ENCODE measurements around the gene TERC.
"Not testable (repeated sequence)": the region's sequence is repeated elsewhere in the genome, so short reads cannot be mapped to it uniquely, and the experiment has no call there.

The TERC gene

DNA sequence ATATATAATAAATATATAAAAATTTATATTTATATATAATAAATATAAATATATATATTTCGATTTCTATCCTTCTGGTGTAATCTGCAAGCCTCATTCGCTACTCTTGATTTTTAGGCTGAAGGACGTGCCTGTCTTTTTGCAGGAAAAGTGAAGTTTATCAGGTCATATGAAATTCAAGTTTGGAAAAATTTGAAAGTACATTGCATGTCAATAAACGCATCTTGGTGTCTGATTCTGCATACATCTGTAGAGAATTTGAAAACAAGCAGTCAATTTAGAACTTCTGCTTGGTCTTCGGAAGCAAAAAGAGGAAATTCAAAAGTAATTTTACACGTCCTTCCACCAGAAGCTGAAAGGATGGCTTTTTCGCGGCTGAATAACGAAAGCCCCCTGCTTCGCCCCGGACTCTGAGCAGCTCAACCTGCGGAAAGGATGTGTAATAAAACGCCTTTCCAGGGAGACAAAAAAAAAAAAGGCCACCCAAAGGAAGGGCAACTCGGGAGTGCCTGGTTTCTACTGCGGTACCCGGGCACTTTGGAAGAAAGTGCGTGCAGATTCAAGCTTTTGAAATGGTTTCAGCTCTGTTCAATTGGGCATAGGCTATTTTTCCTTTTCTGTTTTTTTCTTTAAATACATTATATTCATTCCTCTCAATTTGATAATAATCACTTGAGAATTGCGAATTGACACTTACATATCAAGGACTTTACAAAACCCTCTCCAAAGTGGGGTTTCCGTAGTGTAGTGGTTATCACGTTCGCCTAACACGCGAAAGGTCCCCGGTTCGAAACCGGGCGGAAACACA lies 6.8 kb upstream of the TERC start:
- DNase-seq (ENCODE audit: low read depth in 2 of 2), result peak; percentile 16 to 34

DNA sequence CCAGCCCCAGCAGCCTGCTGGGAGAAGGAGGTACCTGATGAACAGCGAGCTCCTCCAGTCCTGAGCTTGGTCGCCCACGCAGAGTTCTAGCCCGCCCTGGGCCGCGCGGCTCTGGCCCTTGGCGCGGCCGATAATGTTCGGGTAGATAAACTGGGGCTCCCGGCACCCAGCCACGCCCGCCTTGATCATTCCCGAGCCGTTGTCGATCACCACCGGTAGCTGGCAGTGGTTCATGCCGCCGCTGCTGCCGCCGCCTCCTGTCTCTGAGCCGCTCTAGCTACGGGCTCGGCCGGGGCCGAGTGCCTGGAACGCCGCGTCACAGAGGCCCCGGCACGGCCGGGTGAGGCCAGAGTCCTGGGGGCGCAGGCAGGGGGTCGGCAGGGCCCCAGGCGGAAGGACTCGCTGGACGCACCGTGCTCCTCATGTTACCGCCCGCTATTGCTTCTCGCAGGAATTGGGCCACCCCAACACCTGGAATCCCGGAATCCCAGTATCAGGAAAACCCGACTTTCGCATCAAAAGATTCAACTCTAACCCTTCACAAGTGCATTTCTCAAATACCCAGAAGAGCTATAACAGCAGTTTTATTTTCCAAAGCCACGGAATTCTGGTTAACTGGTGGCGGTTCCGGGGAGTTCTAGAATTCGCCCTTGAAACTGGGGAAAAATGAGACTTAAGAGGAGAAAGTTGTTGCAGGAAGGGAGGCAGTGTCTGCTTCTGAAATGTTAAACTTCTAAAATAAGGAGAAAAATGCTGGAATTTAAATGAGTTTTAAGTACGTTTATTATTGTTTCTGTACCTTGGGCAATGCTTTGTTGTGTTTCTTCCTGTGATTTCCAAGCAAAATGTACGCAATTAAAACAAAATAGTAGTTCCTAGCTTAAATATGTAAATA lies 4.7 kb upstream of the TERC start, which contains the start of gene ACTRT3:
Gene ACTRT3 (minus strand): TSS at position 275 of the 895 bp plus-strand sequence. CDS start 41 bp downstream, at position 234.
- DNase-seq (ENCODE audit: low read depth in 2 of 2), result peak; percentile 22 to 57

DNA sequence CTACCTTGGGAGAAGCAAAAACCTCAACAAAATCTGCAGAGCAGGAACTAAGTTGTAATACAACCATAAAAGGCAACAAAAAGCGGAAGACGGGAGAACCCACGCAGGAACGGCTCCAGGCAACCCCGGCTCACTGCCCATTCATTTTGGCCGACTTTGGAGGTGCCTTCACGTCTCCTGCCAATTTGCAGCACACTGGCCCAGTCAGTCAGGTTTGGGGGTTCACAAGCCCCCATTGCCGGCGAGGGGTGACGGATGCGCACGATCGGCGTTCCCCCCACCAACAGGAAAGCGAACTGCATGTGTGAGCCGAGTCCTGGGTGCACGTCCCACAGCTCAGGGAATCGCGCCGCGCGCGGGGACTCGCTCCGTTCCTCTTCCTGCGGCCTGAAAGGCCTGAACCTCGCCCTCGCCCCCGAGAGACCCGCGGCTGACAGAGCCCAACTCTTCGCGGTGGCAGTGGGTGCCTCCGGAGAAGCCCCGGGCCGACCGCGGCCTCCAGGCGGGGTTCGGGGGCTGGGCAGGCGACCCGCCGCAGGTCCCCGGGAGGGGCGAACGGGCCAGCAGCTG lies 463 bp downstream of the TERC start:
- DNase-seq (ENCODE audit: low read depth in 2 of 2), result peak; percentile 36 to 49

- no peak for DNase-seq (ENCODE audit: low read depth in 2 of 2)
Measured at GRCh38 chr3:169760479-169760878, 4.4 kb downstream of the TERC start.

GRCh38 chr3:169759256-169759655 lies 5.6 kb downstream of the TERC start:
- DNase-seq (ENCODE audit: low read depth in 2 of 2), result no peak

DNA sequence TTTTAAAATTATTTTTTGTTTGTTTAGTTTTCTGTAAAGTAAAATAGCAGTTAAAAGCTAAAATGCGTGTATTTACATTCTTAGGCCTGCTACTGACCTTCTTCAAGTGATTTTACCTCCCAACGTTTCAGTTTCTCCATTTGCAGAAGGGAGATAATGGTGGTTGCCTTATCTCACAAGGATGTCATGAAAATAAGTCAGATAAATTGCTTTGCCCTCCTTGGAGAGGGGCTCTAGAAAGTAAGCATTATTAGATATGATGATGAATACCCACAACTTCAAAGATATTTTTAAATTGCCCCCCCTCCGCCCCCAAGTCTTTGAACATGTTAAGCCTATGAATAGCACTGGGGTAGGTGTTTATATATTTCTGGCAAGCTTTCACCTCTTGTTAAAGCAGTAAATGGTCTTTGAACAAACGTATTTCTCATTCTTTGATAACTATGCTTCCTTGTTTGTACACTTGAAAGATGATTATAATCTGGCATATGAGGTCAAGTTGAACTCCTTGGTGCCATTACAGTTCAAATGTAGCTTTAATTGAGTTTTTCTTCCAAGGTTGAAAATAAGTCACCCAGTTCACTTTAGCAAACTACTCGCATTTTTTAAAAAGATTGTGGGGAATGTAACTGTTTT lies 6.4 kb downstream of the TERC start:
- no peak for DNase-seq (ENCODE audit: low read depth in 2 of 2)

- no peak for DNase-seq (ENCODE audit: low read depth in 2 of 2)
Measured at GRCh38 chr3:169755488-169755887, 9.4 kb downstream of the TERC start.

- DNase-seq (ENCODE audit: low read depth in 2 of 2), result no peak
Measured at GRCh38 chr3:169754711-169755110, 10.1 kb downstream of the TERC start.

DNA sequence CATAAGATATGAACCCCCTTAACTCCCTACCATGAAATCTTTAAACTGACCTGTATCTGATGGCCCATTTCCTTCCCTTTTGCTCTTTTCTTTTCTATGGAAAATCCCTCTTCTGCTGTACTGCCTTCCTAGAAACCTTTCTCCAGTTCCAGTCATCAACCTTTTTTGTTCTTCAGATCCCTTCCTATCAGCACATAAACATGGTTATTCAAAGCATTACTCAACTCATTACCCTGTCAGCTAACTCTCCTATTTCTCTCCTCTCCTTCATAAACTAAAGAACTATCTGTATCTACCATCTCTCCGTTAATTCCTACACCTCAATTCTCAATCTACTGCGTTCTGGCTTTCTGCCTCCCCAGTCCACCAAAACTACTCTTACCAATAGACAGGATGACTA lies 13.0 kb downstream of the TERC start:
- DNase-seq (ENCODE audit: low read depth in 2 of 2), result no peak

- DNase-seq (ENCODE audit: low read depth in 2 of 2), result no peak
Measured at GRCh38 chr3:169750665-169751064, 14.2 kb downstream of the TERC start.

- no peak for DNase-seq (ENCODE audit: low read depth in 2 of 2)
Measured at GRCh38 chr3:169748670-169749069, 16.2 kb downstream of the TERC start.

DNA sequence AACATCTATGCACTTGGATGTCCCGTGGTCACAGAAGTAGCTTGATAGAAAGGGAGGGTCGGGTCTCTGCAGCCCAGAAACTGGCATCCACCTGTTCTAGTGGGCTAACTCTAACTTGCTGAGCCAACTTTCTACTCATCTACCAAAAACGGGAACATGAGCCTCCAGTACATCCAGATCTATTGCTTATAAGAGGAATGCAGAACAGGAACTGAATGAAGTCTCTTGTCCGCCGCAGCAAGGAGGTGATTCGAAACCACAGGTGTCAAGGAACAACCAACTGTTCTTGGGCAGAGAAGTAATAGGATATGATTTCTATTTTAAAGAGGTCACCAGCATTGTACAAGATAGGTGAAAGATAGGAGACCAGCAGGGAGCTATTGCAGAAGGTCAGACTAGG lies 17.9 kb downstream of the TERC start:
- DNase-seq (ENCODE audit: low read depth in 2 of 2), result no peak

DNA sequence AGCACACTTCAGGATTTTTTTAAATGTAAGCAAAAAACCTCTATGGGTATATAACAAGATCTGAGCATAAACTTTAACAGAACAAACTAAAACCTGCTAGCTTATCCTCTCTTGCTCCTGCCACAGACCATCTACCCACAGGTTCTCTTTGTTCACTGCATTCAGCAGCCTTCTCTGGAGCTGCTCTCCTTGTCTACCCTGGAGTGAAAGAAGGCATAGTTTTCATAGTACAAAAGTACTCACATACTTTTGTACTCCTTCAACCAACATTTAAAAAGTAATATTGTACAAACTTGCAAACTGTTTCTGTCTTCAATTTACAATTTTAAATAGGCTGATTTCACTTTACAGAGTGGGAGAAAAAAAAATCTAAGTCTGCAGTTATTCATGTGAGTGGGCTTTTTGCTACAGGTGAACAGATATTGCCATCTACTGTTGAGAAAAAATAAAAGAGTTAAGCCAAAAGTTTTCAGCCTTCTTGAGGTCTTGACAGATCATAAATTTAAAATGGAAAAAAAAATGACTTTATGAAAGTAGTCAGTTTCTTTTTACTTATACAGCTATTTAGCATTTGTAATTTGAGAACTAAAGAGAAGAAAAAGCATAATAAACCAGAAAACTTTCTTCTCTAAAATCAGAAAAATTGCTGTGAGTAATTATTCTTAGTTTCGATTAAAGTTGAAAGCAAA lies 20.4 kb downstream of the TERC start:
- DNase-seq (ENCODE audit: low read depth in 2 of 2), result no peak

DNA sequence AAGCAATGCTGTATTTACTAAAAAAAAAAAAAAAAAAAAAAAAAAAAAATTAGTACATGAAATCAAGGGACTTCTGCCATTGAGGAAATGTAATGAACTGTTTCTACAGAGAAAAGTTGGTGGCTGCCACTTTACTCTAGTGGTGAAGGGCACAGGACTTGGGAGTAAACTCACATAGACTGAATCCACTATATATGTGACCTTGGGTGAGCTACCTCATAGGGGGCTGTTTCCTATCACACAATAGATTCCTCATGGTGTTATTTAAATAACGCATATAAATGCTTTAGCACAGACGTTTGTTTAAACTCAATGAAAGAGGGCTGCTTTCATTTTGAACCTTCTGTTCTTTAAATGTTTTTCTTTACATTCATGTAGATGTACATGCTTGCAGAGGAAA lies 25.8 kb downstream of the TERC start:
- DNase-seq (ENCODE audit: low read depth in 2 of 2), result no peak

DNA sequence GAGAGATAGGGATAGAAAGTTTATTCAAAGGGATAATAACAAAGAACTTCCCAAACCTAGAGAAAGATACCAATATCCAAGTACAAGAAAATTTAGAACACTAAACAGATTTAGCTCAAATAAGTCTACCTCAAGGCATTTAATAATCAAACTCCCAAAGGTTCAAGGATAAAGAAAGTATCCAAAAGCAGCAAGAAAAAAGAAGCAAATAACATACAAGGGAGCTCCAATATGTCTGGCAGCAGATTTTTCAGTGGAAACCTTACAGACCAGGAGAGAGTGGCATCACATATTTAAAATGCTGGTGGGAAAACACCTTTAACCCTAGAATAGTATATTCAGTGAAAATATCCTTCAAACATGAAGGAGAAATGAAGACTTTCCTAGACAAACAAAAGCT lies 33.0 kb downstream of the TERC start:
- DNase-seq (ENCODE audit: low read depth in 2 of 2), result not testable (repeated sequence)

GRCh38 chr3:169722724-169723123 lies 42.1 kb downstream of the TERC start:
- no peak for DNase-seq (ENCODE audit: low read depth in 2 of 2)

DNA sequence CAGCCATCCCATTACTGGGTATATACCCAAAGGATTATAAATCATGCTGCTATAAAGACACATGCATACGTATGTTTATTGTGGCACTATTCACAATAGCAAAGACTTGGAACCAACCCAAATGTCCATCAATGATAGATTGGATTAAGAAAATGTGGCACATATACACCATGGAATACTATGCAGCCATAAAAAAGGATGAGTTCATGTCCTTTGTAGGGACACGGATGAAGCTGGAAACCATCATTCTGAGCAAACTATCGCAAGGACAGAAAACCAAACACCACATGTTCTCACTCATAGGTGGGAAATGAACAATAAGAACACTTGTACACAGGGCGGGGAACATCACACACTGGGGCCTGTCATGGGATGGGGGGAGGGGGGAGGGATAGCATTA lies 46.4 kb downstream of the TERC start:
- DNase-seq (ENCODE audit: low read depth in 2 of 2), result not testable (repeated sequence)

Measured in stimulated activated CD8-positive, alpha-beta memory T cell treated with anti-CD3 and anti-CD28 coated beads, Interleukin-7, amount 100 ng/mL, for 4 hours (primary cell).